ENCODE results near the gene C2orf76.
A peak's percentile ranks its signal among the peaks of the same experiment; 100 is the strongest.
"Not testable (repeated sequence)": the region's sequence is repeated elsewhere in the genome, so short reads cannot be mapped to it uniquely, and the experiment has no call there.

C2orf76 gene

DNA sequence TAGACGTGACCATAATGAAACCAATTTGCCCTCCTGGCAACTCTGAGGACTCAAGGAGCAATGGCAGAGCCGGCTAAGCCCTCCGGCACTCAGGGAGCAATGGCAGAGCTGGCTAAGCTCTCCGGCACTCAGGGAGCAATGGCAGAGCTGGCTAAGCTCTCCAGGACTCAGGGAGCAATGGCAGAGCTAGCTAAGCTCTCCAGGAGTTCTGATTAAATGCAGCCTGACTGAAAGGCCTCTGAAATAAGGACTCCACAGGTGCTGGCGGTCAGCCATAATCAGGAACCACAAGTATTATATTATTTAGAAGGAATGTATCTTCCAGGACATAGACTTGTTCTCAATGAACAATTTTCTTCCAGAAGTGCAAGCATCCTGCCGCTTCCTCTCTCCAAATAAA is 65.2 kb downstream of the C2orf76 start:
- DNase-seq (ENCODE audit: low read depth in 1 of 2, low spot score in 1 of 2): no peak

DNA sequence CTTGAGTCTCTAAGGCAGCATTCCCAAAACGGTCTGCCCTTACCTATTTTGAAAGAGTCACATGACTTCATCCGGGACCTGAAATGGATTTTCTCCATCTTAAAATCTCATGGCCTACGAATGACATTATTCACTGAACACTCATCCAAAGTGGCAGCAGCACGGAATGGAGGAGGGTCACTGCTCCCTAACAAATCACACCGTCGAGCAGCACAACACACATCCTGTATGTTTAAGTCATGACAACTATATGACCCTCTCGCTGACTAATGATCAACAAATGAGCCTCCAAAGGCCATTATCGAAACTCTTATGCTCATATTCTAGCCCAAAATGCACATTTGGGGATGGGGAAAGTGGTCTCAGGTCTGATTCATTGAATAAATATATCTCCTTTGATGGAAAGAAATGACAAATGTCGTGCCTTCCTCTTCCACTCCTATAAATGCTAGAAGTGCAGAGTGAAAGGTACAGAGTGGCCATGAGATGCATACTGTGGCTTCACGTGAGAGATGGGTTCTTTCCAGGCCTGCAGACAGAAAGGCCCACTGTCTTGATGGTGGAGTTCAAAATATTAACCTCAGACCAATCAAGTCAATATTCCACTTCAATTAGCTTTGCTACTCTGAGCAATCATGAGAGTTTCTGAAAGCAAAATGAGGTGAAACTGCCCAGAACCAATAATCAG is 70.8 kb downstream of the C2orf76 start:
- DNase-seq (ENCODE audit: low read depth in 1 of 2, low spot score in 1 of 2): no peak

DNA sequence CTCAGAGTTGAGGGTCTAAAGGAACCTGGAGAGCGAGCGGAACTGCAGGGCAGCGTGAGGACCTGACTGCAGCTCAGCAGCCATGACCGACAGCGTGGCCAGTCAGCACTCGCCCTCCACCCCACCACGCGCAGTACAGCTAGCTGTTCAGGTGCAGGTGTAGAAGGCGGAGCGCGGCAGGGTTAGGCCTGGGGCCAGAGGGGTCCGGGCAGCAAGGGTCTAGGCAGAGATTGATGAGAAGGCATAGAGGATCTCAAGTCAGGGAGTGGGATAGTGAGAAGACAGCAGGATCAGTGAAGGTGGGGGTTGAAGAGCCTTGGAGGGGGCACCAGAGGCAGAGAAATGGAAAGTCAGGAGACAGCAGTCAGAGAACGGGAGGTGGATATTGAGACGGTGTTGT is 72.0 kb downstream of the C2orf76 start:
- DNase-seq (ENCODE audit: low read depth in 1 of 2, low spot score in 1 of 2): no peak

DNA sequence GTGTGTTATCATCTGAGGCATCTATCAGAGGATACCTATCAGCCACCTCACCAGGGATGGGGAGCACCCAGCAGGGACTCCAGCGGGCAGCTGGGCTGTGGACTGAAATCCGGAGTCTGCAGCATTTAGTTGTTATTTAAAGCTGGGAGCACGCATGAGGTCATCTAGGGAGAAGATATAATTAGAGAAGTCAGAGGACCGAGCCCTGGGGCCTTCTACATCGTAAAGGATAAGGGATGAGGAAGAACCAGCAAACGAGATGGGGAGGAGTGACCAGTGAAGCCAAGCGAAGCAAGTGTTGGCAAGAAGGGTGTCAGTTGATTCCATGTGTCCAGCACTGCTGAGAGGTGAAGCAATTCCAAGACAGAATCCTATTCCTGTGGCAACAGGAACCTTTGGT is 72.7 kb downstream of the C2orf76 start:
- no peak for DNase-seq (ENCODE audit: low read depth in 1 of 2, low spot score in 1 of 2)

DNA sequence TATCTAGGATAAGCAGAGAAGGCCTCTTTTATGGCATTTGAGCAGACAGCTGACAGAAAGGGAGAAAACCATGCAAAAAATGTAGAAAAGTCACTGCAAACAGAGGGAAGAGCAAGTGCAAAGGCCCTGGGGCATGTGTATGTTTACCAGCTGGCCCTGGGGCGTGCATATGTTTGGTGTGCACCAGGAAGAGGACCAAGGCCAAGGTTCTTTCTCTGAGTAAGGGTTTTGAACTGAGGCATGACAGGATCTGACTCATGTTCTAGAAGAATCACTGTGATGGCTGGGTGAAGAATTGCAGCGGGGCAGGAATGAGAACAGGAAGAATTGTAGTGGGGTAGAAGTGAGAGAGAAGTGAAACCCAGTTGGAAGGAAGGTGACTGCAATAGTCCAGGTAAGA is 73.4 kb downstream of the C2orf76 start:
- no peak for DNase-seq (ENCODE audit: low read depth in 1 of 2, low spot score in 1 of 2)

DNA sequence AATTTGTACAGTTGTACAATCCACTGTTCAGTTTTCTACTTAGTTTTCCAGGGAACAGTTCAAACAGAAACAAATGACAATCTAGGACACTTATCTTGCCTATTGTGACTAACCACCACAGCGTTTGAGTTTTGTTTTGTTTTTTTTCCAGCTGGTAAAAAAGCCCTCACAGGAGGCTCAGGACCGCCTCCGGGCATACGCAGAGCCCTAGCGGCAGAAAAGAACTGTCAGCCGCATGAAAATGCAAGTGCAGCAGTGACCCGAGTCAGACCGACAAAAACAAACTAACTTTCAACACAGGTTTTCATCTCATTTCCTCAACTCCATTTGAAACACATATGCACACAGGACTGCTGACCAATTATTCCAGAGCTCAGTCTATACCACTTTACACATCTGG is 74.4 kb downstream of the C2orf76 start:
- DNase-seq (ENCODE audit: low read depth in 1 of 2, low spot score in 1 of 2): no peak

DNA sequence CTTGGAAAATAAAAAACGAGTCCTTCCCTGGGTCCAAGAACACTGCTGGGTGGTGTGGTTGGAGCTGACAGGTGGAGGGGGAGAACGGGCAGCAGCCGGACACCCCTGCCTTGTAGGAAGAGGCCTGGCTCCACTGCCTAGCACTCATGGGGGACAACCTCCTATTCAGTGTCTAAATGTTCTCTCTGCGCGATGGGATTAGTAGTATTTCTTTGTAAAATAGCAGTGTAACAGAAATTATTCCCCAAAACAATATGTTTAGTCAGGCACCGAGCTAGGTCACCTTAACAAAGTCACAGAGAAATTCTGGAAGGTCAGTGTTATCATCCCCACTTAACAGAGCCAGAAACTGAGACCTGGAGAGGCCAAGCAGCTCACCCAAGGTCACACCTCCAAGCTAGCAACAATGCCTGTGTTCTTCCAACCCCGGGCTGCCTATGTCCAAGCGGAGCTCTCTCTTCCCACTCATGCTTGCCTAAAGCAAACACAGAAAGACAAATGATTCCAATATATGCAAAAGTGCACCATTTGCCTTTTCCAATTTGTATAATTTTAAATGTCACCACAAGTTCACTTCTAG is 75.0 kb downstream of the C2orf76 start:
- no peak for DNase-seq (ENCODE audit: low read depth in 1 of 2, low spot score in 1 of 2)

DNA sequence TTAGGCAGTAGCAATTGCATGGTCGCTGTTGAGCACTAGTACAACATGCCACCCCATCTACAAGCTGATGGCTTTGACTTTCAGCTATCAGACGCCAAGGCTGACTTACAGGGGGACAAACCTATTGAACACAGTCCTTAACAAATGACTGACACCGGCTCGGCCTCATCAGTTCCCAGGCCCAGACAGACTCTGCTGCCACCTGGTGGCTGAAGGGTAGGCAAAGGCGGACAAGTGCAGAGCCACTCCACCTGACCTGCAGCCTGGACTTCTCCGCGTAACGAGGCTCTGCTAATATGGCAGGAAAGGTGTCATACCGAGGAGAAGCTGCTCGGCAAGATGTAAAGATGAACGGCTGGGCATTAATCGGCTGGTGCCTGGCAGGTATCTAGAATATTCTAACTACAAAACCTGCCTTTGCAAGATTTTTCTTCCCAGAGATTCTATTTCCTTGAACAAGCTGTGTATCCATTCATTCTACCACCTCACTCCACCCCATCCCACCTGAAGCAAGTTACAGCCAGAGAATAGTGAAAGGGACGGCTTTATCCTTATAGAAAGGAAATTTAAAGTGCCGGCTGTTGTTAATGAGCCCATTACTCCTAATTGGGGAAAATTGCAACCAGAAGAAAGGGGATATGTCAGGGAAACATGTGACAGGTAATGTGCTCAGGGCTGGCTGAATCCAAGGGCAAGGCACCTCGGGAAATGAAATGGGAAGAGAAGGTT is 75.6 kb downstream of the C2orf76 start:
- peak; percentile 33 to 60 for DNase-seq (ENCODE audit: low read depth in 1 of 2, low spot score in 1 of 2)

DNA sequence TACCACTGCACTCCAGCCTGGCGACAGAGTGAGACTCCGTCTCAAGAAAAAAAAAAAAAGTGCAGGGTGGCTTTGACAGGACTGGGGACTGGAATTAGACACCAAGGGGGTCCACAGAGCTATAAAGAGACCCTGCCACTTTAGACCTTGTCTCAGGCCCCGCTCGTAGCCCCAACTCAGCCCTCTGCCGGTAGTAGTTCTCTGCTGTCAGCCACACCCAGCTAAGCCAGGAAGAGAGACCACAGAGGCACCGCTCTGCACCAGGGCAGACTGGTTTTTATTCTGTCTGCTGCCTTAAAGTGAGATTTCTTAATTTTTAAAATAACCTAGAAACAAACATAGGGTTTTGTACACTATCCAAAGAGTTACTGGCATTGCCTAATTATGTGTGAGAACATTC is 77.0 kb downstream of the C2orf76 start:
- DNase-seq (ENCODE audit: low read depth in 1 of 2, low spot score in 1 of 2): no peak

DNA sequence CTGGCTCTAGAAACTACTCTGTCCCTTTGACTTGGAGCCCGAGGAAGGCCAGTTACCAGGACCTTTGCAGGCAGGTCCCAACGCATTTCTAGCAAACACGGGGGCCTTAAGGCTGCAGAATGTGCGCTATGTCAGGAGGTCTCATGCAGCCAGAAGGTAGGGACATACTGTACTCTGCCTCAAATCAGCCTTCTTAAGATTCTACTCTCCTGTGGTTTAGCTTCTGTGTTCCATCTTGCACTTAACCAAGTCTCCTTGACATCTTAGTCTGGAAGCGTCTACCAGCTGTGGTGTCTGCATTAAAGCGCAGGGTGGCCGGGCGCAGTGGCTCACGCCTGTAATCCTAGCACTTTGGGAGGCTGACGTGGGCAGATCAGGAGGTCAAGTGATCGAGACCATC is 77.5 kb downstream of the C2orf76 start:
- DNase-seq (ENCODE audit: low read depth in 1 of 2, low spot score in 1 of 2): no peak

DNA sequence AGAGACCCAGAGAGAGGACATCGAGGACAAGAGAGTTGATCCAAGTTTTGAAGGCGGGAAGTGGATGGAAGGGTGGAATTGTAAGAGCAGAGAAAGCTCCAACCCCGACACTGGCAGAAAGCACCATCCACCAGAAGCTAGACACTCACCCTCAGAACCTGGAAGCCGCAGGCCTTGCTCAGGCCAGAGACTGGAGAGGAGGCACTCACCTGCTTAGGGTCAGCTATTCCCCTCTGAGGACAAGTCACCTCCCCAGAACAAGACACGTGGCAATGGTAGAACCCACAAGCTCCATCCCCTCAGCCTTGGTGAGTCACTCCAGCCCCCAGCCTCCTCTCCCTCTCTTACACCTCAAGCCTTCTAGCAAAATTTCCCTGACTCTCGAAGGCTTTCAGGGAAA is 78.1 kb downstream of the C2orf76 start:
- no peak for DNase-seq (ENCODE audit: low read depth in 1 of 2, low spot score in 1 of 2)

DNA sequence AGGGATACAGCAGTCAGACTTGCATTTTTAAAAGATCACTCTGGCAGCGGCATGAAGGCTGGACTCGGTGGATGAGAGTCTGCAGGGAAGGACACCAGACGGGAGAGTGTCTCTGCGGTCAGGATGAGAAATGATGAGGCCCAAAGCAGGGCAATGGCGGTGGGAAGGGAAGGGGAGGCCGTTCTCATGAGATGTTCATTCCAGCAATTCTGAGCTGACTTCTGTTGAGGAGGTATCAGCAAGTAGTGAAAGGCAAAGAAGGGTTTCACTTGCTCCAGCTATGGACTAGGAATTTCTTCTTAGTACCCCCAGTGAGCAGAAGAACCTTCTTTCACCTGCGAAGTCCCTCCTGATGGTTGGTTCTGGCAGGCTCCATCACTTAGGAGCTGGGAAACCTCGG is 80.0 kb downstream of the C2orf76 start:
- DNase-seq (ENCODE audit: low read depth in 1 of 2, low spot score in 1 of 2): no peak

DNA sequence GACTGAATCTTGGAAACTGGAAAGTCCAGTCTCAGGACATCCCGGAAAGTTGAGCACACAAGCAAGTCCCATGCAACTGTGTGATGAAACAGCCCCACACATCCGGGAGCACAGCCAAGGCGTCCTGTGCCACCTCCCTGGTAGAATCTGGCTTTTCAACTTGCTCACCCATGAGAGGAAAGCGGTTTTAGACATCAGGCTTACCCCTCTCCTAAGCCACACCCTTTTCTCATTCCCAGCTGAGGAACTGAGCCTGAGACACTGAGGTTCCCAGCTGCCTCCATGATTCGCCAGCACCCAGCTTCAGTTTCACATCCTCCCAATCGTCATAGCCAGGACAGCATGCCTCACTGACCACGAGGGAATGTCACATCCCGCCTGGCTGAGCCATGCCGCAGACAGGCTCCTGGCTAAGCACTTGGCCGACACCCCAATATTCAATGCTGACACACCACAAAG is 82.7 kb downstream of the C2orf76 start:
- DNase-seq (ENCODE audit: low read depth in 1 of 2, low spot score in 1 of 2): no peak

DNA sequence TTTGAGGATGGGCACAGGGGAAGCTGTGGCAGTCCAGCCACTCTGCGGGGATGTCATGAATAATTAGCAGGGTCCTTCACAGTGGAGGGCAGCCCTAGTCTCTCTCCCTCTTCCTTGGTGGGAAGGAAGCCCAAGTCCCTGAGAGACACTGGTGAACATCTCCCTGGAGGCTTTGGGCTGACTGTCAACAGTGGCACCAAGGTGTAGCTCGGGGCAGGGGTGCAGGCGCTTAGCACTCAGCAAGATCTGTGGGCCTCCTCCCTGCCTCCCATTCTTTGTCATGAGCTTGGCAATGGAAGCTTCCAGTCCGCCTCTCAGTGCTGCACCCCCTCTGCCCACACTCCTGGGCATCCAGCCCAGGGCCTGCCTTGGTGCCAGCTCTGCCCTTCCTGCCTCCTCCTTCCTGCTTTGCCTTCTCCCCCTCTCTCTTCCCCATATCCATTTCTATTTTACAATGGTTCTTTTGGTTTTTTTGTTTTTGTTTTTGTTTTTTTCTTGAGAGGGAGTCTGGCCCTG is 83.6 kb downstream of the C2orf76 start:
- no peak for DNase-seq (ENCODE audit: low read depth in 1 of 2, low spot score in 1 of 2)

DNA sequence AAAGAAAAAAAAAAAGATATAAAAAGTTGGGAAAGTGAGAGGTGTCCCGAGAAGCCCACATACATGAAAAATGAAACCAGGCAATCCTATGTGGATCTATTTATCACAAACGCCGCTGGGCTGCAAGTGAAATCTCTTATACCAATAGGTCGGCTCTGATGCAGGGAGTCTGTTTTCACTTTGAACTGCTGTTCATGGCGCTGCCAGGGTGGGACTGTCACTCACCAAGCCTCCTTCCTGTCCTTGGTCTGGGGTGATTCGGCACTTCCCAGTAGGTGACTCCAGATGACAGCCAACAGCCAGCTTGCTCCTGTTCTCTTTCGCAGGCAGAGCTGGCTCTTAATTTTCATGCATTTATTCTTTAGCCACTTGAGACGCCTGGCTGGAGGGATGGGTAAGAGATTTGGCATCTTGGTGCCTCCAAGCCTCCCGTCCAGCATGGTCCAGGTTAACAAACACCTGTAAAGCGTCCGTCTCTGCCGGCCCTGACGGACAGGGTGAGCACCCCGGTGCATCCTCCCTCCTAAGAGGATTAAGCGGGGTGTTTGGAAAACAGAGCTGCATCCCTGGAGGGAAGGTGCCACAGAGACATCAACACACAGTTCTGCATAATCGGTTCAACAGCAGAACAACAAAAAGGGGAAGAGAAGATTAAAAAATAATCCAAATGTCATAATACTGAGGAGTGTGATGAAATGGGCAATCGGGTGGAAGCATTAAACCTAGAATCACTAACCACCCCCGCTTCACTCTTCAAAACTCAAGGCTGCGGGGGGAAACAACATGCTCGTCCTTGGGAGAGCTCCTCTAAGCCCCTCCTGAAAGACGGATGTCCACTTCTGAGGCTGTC is 84.3 kb downstream of the C2orf76 start:
- DNase-seq (ENCODE audit: low read depth in 1 of 2, low spot score in 1 of 2): no peak

DNA sequence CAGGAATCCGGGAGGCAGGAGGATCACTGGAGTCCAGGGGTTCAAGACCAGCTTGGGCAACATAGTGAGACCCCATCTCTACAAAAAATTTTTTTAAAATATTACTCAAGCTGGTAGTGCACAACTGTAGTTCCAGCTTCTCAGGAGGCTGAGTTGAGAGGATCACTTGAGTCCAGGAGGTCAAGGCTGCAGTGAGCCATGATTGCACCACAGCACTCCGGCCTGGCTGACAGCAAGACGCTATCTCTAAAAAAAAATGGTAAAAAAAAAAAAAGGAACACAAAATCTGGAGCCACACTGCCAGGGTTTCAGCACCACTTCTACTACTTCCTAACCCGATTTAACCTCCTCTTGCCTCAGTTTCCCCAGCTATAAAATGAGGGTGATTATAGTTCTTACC is 86.0 kb downstream of the C2orf76 start:
- no peak for DNase-seq (ENCODE audit: low read depth in 1 of 2, low spot score in 1 of 2)

DNA sequence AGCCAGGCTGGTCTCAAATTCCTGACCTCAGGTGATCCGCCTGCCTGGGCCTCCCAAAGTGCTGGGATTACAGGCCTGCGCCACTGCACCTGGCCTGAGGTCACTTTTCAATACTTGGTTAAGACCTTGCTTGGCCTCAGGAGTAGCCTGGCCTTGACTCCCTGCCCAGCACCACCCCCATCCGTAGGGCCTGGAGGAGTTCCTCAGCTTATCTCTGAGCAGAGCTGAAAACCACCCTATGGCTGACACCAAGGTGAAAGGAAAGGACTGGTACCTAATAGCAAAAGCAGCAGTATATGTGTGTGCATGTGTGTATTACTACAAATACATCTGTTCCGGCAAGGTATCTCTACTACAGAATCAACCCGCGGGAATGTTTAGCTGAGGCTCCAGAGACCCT is 87.0 kb downstream of the C2orf76 start:
- no peak for DNase-seq (ENCODE audit: low read depth in 1 of 2, low spot score in 1 of 2)

DNA sequence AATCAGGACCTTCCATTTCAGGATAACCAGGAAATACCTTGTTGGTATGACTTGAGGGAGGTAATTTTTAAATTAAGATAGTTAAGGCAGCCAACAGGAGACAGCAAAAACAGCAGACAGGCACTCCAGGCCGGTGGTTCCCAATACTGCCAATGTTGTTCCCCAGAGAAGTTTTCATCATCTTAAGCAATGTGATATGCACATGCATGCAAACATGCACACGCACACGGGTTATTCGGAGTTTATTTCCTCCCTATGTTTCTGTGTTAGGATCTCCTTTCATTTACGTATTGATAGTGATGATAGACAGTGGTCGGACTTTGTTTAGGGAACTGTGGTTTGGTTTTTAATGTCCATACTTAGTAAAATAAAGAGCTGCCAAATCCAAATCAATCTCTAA is 87.7 kb downstream of the C2orf76 start:
- DNase-seq (ENCODE audit: low read depth in 1 of 2, low spot score in 1 of 2): no peak

DNA sequence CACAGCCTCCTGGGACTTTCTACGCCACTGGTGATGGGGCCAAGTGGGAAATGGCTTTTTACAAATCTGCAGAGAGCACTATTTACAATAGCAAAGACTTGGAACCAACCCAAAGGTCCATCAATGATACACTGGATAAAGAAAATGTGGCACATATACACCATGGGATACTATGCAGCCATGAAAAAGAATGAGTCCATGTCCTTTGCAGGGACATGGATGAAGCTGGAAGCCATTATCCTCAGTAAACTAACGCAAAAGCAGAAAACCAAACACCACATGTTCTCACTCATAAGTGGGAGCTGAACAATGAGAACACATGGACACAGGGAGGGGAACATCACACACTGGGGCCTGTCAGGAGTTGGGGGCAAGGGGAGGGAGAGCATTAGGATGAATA is 88.2 kb downstream of the C2orf76 start:
- DNase-seq (ENCODE audit: low read depth in 1 of 2, low spot score in 1 of 2): not testable (repeated sequence)

DNA sequence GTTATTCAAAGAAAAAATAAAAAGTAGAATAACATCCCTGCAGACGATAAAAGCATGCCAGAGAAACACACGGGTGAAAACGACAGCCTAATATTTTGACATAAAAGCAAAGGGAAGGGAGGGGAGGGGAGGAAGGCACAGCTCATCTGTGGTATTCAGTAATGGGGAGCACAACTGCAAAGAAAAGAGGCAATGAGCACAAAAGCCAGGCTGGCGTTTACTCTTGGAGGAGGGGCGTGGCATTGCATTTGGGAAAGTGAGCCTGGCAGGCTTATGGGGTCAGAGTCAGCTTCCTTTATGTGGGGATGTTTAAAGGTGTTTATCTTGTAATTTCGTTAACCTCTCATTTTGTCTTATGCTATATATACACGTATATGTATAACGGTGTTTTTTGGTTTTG is 89.8 kb downstream of the C2orf76 start:
- DNase-seq (ENCODE audit: low read depth in 1 of 2, low spot score in 1 of 2): no peak

DNA sequence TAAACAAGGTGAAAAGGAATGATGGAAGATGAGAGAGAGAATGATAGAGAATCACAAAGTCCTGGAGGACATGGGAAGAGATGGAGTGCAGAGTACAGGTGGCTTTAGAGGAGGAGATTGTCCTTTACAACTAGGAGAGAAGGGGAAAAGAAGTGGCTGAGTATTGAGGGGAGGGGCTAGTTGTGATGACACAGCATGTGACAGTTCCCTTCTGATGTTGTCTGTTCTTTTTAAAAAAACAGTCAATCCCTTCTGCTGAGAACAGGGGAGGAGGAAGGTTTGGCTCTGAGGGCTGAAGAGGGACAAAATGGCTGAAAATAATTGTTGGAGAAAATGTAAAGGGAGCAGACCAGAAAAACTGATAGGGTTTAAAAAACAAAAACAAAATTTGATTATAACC is 99.0 kb downstream of the C2orf76 start:
- DNase-seq (ENCODE audit: low read depth in 1 of 2, low spot score in 1 of 2): no peak
